HEK293 (cell line): Measurements from ENCODE around the gene GALNT10.

ENCODE experiments used
- BCL6B ChIP-seq: fragments of 450-650 bp; formaldehyde crosslinking; IDR thresholded peaks from 2 replicates; pipeline ENCODE4 v1.5.1; 2017; ENCODE audit warnings: missing biosample characterization, missing genetic modification characterization
- FEZF1 ChIP-seq: fragments of 450-650 bp; formaldehyde crosslinking; IDR thresholded peaks from 2 replicates; pipeline ENCODE4 v1.5.1; 2016; ENCODE audit warnings: missing biosample characterization, missing genetic modification characterization
- HOXD13 ChIP-seq: sonication (generic); formaldehyde crosslinking; IDR thresholded peaks from 2 replicates; pipeline ENCODE4 v1.8.0; 2022; ENCODE audit warnings: missing genetic modification reagents, borderline replicate concordance
- KLF1 ChIP-seq: fragments of 450-650 bp; formaldehyde crosslinking; IDR thresholded peaks from 2 replicates; pipeline ENCODE4 v1.5.1; 2016; ENCODE audit warnings: missing biosample characterization, missing genetic modification characterization
- KLF10 ChIP-seq: fragments of 450-650 bp; IDR thresholded peaks from 2 replicates; pipeline ENCODE4 v1.5.1; 2018; ENCODE audit warnings: missing biosample characterization, mild to moderate bottlenecking, missing genetic modification characterization
- KLF8 ChIP-seq: fragments of 450-650 bp; formaldehyde crosslinking; IDR thresholded peaks from 2 replicates; pipeline ENCODE4 v1.5.1; 2016; ENCODE audit warnings: missing biosample characterization, missing genetic modification characterization
- PRDM10 ChIP-seq: fragments of 450-650 bp; formaldehyde crosslinking; IDR thresholded peaks from 2 replicates; pipeline ENCODE4 v1.5.1; 2016; ENCODE audit warnings: missing biosample characterization, missing genetic modification characterization
- RBAK ChIP-seq: fragments of 450-650 bp; formaldehyde crosslinking; IDR thresholded peaks from 2 replicates; pipeline ENCODE4 v1.5.1; 2016; ENCODE audit warnings: missing biosample characterization, missing genetic modification characterization
- TSHZ1 ChIP-seq: fragments of 450-650 bp; formaldehyde crosslinking; IDR thresholded peaks from 2 replicates; pipeline ENCODE4 v1.5.1; 2016; ENCODE audit warnings: missing biosample characterization, missing genetic modification characterization, borderline replicate concordance
- ZEB2 ChIP-seq: fragments of 450-650 bp; formaldehyde crosslinking; IDR thresholded peaks from 2 replicates; pipeline ENCODE4 v1.5.1; 2016; ENCODE audit warnings: missing biosample characterization, missing genetic modification characterization
- ZFP37 ChIP-seq: fragments of 450-650 bp; formaldehyde crosslinking; IDR thresholded peaks from 2 replicates; pipeline ENCODE4 v1.5.1; 2016; ENCODE audit warnings: missing biosample characterization, missing genetic modification characterization
- ZNF112 ChIP-seq: fragments of 450-650 bp; formaldehyde crosslinking; IDR thresholded peaks from 2 replicates; pipeline ENCODE4 v1.5.0; 2017; ENCODE audit warnings: missing biosample characterization, missing genetic modification characterization
- ZNF148 ChIP-seq: fragments of 450-650 bp; formaldehyde crosslinking; IDR thresholded peaks from 2 replicates; pipeline ENCODE4 v1.5.0; 2017; ENCODE audit warnings: missing biosample characterization, missing genetic modification characterization, borderline replicate concordance
- ZNF169 ChIP-seq: fragments of 450-650 bp; formaldehyde crosslinking; IDR thresholded peaks from 2 replicates; pipeline ENCODE4 v1.5.1; 2016; ENCODE audit warnings: missing biosample characterization, missing genetic modification characterization
- ZNF214 ChIP-seq: fragments of 450-650 bp; formaldehyde crosslinking; IDR thresholded peaks from 2 replicates; pipeline ENCODE4 v1.5.1; 2017; ENCODE audit warnings: missing biosample characterization, mild to moderate bottlenecking, missing genetic modification characterization, borderline replicate concordance
- ZNF292 ChIP-seq: fragments of 450-650 bp; formaldehyde crosslinking; IDR thresholded peaks from 2 replicates; pipeline ENCODE4 v1.5.1; 2016; ENCODE audit warnings: low read depth, missing biosample characterization, missing genetic modification characterization, borderline replicate concordance
- ZNF324 ChIP-seq: fragments of 450-650 bp; formaldehyde crosslinking; IDR thresholded peaks from 2 replicates; pipeline ENCODE4 v1.5.1; 2016; ENCODE audit warnings: missing biosample characterization, missing genetic modification characterization
- ZNF549 ChIP-seq: fragments of 450-650 bp; IDR thresholded peaks from 2 replicates; pipeline ENCODE4 v1.5.1; 2018; ENCODE audit warnings: missing biosample characterization, missing genetic modification characterization, mild to moderate bottlenecking, inconsistent platforms, moderate library complexity
- ZNF585B ChIP-seq: fragments of 450-650 bp; formaldehyde crosslinking; IDR thresholded peaks from 2 replicates; pipeline ENCODE4 v1.5.1; 2016; ENCODE audit warnings: missing biosample characterization, missing genetic modification characterization
- ZNF654 ChIP-seq: fragments of 450-650 bp; formaldehyde crosslinking; IDR thresholded peaks from 2 replicates; pipeline ENCODE4 v1.5.1; 2016; ENCODE audit warnings: low read depth, missing biosample characterization, missing genetic modification characterization
- ZNF664 ChIP-seq: fragments of 450-650 bp; formaldehyde crosslinking; IDR thresholded peaks from 2 replicates; pipeline ENCODE4 v1.5.1; 2016; ENCODE audit warnings: missing biosample characterization, missing genetic modification characterization
- ZNF76 ChIP-seq: fragments of 450-650 bp; formaldehyde crosslinking; IDR thresholded peaks from 2 replicates; pipeline ENCODE4; 2016; ENCODE audit warnings: low read depth, missing biosample characterization, missing genetic modification characterization, borderline replicate concordance
- ZNF776 ChIP-seq: fragments of 450-650 bp; formaldehyde crosslinking; IDR thresholded peaks from 2 replicates; pipeline ENCODE4 v1.5.0; 2017; ENCODE audit warnings: missing biosample characterization, missing genetic modification characterization, borderline replicate concordance
- ZNF837 ChIP-seq: fragments of 450-650 bp; formaldehyde crosslinking; IDR thresholded peaks from 2 replicates; pipeline ENCODE4 v1.5.1; 2016; ENCODE audit warnings: missing biosample characterization, missing genetic modification characterization
- ZSCAN23 ChIP-seq: fragments of 450-650 bp; formaldehyde crosslinking; IDR thresholded peaks from 2 replicates; pipeline ENCODE4 v1.5.1; 2016; ENCODE audit warnings: missing biosample characterization, missing genetic modification characterization
- TF ChIP-seq, protein P1 (sequence below): fragments of 450-650 bp; formaldehyde crosslinking; IDR thresholded peaks from 2 replicates; pipeline ENCODE4 v1.5.1; 2016; ENCODE audit warnings: missing biosample characterization, missing genetic modification characterization

The GALNT10 gene

GRCh38 chr5:154223320-154223719 is 32.8 kb downstream of the GALNT10 start (continued):
- TF ChIP-seq KLF8, result no peak
- no peak for TF ChIP-seq TSHZ1 (tag by site-specific recombination)
- no peak for TF ChIP-seq ZNF76 (tag by site-specific recombination)
- TF ChIP-seq ZFP37 (tag by site-specific recombination), result no peak
- TF ChIP-seq ZNF776 (tag by site-specific recombination), result peak; percentile 70; the same call in 1 of the 2 replicates
- no peak for TF ChIP-seq PRDM10 (tag by site-specific recombination)
- TF ChIP-seq ZNF654 (tag by site-specific recombination), result no peak
- no peak for TF ChIP-seq ZSCAN23 (tag by site-specific recombination)
- TF ChIP-seq ZNF837 (tag by site-specific recombination), result no peak
- TF ChIP-seq ZNF549 (tag by site-specific recombination), result peak; percentile 64
- TF ChIP-seq ZNF585B (tag by site-specific recombination), result no peak
- TF ChIP-seq ZNF664 (tag by site-specific recombination), result no peak
- TF ChIP-seq KLF10 (tag by site-specific recombination), result peak; percentile 42; the same call in 1 of the 2 replicates
- TF ChIP-seq ZNF324, result no peak
- TF ChIP-seq ZNF214 (tag by site-specific recombination), result peak; percentile 23; the same call in 1 of the 2 replicates
- TF ChIP-seq FEZF1, result no peak
- TF ChIP-seq RBAK (tag by site-specific recombination), result no peak
- TF ChIP-seq, protein P1, sequence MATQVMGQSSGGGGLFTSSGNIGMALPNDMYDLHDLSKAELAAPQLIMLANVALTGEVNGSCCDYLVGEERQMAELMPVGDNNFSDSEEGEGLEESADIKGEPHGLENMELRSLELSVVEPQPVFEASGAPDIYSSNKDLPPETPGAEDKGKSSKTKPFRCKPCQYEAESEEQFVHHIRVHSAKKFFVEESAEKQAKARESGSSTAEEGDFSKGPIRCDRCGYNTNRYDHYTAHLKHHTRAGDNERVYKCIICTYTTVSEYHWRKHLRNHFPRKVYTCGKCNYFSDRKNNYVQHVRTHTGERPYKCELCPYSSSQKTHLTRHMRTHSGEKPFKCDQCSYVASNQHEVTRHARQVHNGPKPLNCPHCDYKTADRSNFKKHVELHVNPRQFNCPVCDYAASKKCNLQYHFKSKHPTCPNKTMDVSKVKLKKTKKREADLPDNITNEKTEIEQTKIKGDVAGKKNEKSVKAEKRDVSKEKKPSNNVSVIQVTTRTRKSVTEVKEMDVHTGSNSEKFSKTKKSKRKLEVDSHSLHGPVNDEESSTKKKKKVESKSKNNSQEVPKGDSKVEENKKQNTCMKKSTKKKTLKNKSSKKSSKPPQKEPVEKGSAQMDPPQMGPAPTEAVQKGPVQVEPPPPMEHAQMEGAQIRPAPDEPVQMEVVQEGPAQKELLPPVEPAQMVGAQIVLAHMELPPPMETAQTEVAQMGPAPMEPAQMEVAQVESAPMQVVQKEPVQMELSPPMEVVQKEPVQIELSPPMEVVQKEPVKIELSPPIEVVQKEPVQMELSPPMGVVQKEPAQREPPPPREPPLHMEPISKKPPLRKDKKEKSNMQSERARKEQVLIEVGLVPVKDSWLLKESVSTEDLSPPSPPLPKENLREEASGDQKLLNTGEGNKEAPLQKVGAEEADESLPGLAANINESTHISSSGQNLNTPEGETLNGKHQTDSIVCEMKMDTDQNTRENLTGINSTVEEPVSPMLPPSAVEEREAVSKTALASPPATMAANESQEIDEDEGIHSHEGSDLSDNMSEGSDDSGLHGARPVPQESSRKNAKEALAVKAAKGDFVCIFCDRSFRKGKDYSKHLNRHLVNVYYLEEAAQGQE, result no peak
- TF ChIP-seq ZNF112 (tag by site-specific recombination), result 0 out of 2 replicates have a peak, but pooled peaks have one; percentile 61
- no peak for TF ChIP-seq ZNF292
- 0 out of 2 replicates have a peak, but pooled peaks have one; percentile 43 for TF ChIP-seq BCL6B (tag by site-specific recombination)
- TF ChIP-seq ZNF169, result no peak
- no peak for TF ChIP-seq ZNF148 (tag by site-specific recombination)
- TF ChIP-seq ZEB2 (tag by site-specific recombination), result no peak
- TF ChIP-seq HOXD13 (CRISPR knock-in tag), result no peak
- no peak for TF ChIP-seq KLF1 (tag by site-specific recombination)
